Activated T-helper 17 cell treated with anti-CD3 and anti-CD28 coated beads, Interleukin-2, amount 50 U/mL, for 72 hours (primary cell): ENCODE results near the gene CSRP3. TPM values are rescaled to one million over a fixed set of nuclear protein-coding genes. Genes with fewer than 3 reads are reported as not detected.

ENCODE experiments used
- ATAC-seq: fragments of 150-1000 bp; cut with Tn5 transposase; replicated peaks from 2 replicates; pipeline ENCODE4 v1.10.0; 2021; ENCODE audit warnings: mild to moderate bottlenecking, moderate library complexity
- H3K27ac Mint-ChIP-seq: one replicate; pipeline ENCODE4 v1.8.0; 2022; ENCODE audit warnings: mixed read lengths
- H3K27me3 Mint-ChIP-seq: one replicate; pipeline ENCODE4 v1.8.0; 2022; ENCODE audit warnings: mixed read lengths
- H3K36me3 Mint-ChIP-seq: one replicate; pipeline ENCODE4 v1.8.0; 2022; ENCODE audit warnings: low read depth, mild to moderate bottlenecking, mixed read lengths
- H3K4me1 Mint-ChIP-seq: one replicate; pipeline ENCODE4 v1.8.0; 2022; ENCODE audit warnings: mixed read lengths
- H3K4me3 Mint-ChIP-seq: one replicate; pipeline ENCODE4 v1.8.0; 2022; ENCODE audit warnings: mild to moderate bottlenecking, mixed read lengths
- H3K9me3 Mint-ChIP-seq: one replicate; pipeline ENCODE4 v1.8.0; 2022; ENCODE audit warnings: mixed read lengths
- total RNA-seq, 2 donors: library from RNA; stranded (reverse); gene quantifications; one replicate each; pipeline ENCODE4 v1.2.3, GENCODE V29; 2022

CSRP3 gene
- total RNA-seq, 2 donors from 2014 or later = not detected

- no peaks in the 10 kb centered on the region for H3K9me3 Mint-ChIP-seq
- H3K4me1 Mint-ChIP-seq = no peaks in the 10 kb centered on the region
- H3K4me3 Mint-ChIP-seq = no peak overlapping the region
- no peaks in the 10 kb centered on the region for H3K27me3 Mint-ChIP-seq
- no peaks in the 10 kb centered on the region for H3K36me3 Mint-ChIP-seq
- H3K27ac Mint-ChIP-seq = no peak overlapping the region
- ATAC-seq = no peak
These were observed 16.2 kb downstream of the CSRP3 start for GRCh38 chr11:19185516-19186052.

- H3K27ac Mint-ChIP-seq = no peak overlapping the region
- no peaks in the 10 kb centered on the region for H3K27me3 Mint-ChIP-seq
- H3K9me3 Mint-ChIP-seq = no peaks in the 10 kb centered on the region
- ATAC-seq = no peak
- H3K4me1 Mint-ChIP-seq = no peaks in the 10 kb centered on the region
- H3K4me3 Mint-ChIP-seq = no peak overlapping the region
- no peaks in the 10 kb centered on the region for H3K36me3 Mint-ChIP-seq
These were observed 16.7 kb downstream of the CSRP3 start for GRCh38 chr11:19185036-19185435.

GRCh38 chr11:19183646-19184045 is 18.1 kb downstream of the CSRP3 start:
- H3K4me3 Mint-ChIP-seq = no peak overlapping the region
- H3K4me1 Mint-ChIP-seq = no peaks in the 10 kb centered on the region
- H3K9me3 Mint-ChIP-seq = no peaks in the 10 kb centered on the region
- no peaks in the 10 kb centered on the region for H3K36me3 Mint-ChIP-seq
- ATAC-seq = no peak
- H3K27me3 Mint-ChIP-seq = no peaks in the 10 kb centered on the region
- no peak overlapping the region for H3K27ac Mint-ChIP-seq

- Mint-ChIP-seq H3K36me3 (peaks cover 2% of the 10 kb centered on the region), H3K27ac (no peak overlapping the region), H3K27me3 (no peaks in the 10 kb centered on the region), H3K4me3 (no peak overlapping the region), H3K9me3 (no peaks in the 10 kb centered on the region), H3K4me1 (no peaks in the 10 kb centered on the region)
- ATAC-seq = no peak
These were observed 20.1 kb downstream of the CSRP3 start for GRCh38 chr11:19181531-19182261.

GRCh38 chr11:19176629-19177186 is 25.1 kb downstream of the CSRP3 start:
- ATAC-seq = no peak
- Mint-ChIP-seq H3K4me3 (no peak overlapping the region), H3K27me3 (no peaks in the 10 kb centered on the region)

GRCh38 chr11:19173964-19174638 is 27.7 kb downstream of the CSRP3 start:
- H3K4me1 Mint-ChIP-seq = no peaks in the 10 kb centered on the region
- peaks cover 75% of the 10 kb centered on the region for H3K36me3 Mint-ChIP-seq
- H3K9me3 Mint-ChIP-seq = no peaks in the 10 kb centered on the region
- no peak overlapping the region for H3K27ac Mint-ChIP-seq
- no peak overlapping the region for H3K4me3 Mint-ChIP-seq
- no peak for ATAC-seq
- H3K27me3 Mint-ChIP-seq = no peaks in the 10 kb centered on the region

More at GRCh38 chr11:19176629-19177186, 25.1 kb downstream of the CSRP3 start:
- Mint-ChIP-seq H3K4me1 (no peaks in the 10 kb centered on the region), H3K27ac (no peak overlapping the region), H3K36me3 (peaks cover 49% of the 10 kb centered on the region), H3K9me3 (no peaks in the 10 kb centered on the region)

GRCh38 chr11:19173004-19173689 is 28.6 kb downstream of the CSRP3 start:
- H3K27ac Mint-ChIP-seq = no peak overlapping the region
- H3K27me3 Mint-ChIP-seq = no peaks in the 10 kb centered on the region
- H3K9me3 Mint-ChIP-seq = no peaks in the 10 kb centered on the region
- no peak for ATAC-seq
- H3K4me1 Mint-ChIP-seq = no peaks in the 10 kb centered on the region
- H3K4me3 Mint-ChIP-seq = no peak overlapping the region
- H3K36me3 Mint-ChIP-seq = peaks cover 85% of the 10 kb centered on the region

GRCh38 chr11:19168090-19168489 is 33.7 kb downstream of the CSRP3 start:
- H3K36me3 Mint-ChIP-seq = peaks cover 98% of the 10 kb centered on the region
- H3K9me3 Mint-ChIP-seq = no peaks in the 10 kb centered on the region

GRCh38 chr11:19164881-19165280 is 36.9 kb downstream of the CSRP3 start:
- H3K9me3 Mint-ChIP-seq = no peaks in the 10 kb centered on the region

More at GRCh38 chr11:19168090-19168489, 33.7 kb downstream of the CSRP3 start:
- Mint-ChIP-seq H3K4me3 (no peak overlapping the region), H3K4me1 (no peaks in the 10 kb centered on the region), H3K27ac (no peak overlapping the region), H3K27me3 (no peaks in the 10 kb centered on the region)
- ATAC-seq = no peak

GRCh38 chr11:19164230-19164855 is 37.4 kb downstream of the CSRP3 start:
- no peaks in the 10 kb centered on the region for H3K27me3 Mint-ChIP-seq
- no peaks in the 10 kb centered on the region for H3K4me1 Mint-ChIP-seq
- H3K4me3 Mint-ChIP-seq = no peak overlapping the region
- H3K36me3 Mint-ChIP-seq = peaks cover 99% of the 10 kb centered on the region
- no peak for ATAC-seq
- no peak overlapping the region for H3K27ac Mint-ChIP-seq
- H3K9me3 Mint-ChIP-seq = no peaks in the 10 kb centered on the region

More at GRCh38 chr11:19164881-19165280, 36.9 kb downstream of the CSRP3 start:
- H3K4me1 Mint-ChIP-seq = no peaks in the 10 kb centered on the region
- ATAC-seq = no peak
- no peak overlapping the region for H3K27ac Mint-ChIP-seq
- H3K36me3 Mint-ChIP-seq = peaks cover 99% of the 10 kb centered on the region
- H3K4me3 Mint-ChIP-seq = no peak overlapping the region
- H3K27me3 Mint-ChIP-seq = no peaks in the 10 kb centered on the region

- no peak for ATAC-seq
- no peak overlapping the region for H3K27ac Mint-ChIP-seq
- H3K27me3 Mint-ChIP-seq = no peaks in the 10 kb centered on the region
- H3K9me3 Mint-ChIP-seq = no peaks in the 10 kb centered on the region
- H3K4me1 Mint-ChIP-seq = no peaks in the 10 kb centered on the region
- H3K36me3 Mint-ChIP-seq = peaks cover 99% of the 10 kb centered on the region
- H3K4me3 Mint-ChIP-seq = no peak overlapping the region
These were observed 38.2 kb downstream of the CSRP3 start for GRCh38 chr11:19163617-19164016.

GRCh38 chr11:19162951-19163505 is 38.8 kb downstream of the CSRP3 start:
- no peak for ATAC-seq
- H3K27me3 Mint-ChIP-seq = no peaks in the 10 kb centered on the region
- H3K27ac Mint-ChIP-seq = no peak overlapping the region
- H3K4me1 Mint-ChIP-seq = no peaks in the 10 kb centered on the region
- no peak overlapping the region for H3K4me3 Mint-ChIP-seq
- peaks cover 97% of the 10 kb centered on the region for H3K36me3 Mint-ChIP-seq
- H3K9me3 Mint-ChIP-seq = no peaks in the 10 kb centered on the region

GRCh38 chr11:19161651-19162050 is 40.1 kb downstream of the CSRP3 start:
- H3K27ac Mint-ChIP-seq = no peak overlapping the region
- peaks cover 97% of the 10 kb centered on the region for H3K36me3 Mint-ChIP-seq

GRCh38 chr11:19160847-19161246 is 40.9 kb downstream of the CSRP3 start:
- H3K36me3 Mint-ChIP-seq = peaks cover 97% of the 10 kb centered on the region
- H3K9me3 Mint-ChIP-seq = no peaks in the 10 kb centered on the region

More at GRCh38 chr11:19161651-19162050, 40.1 kb downstream of the CSRP3 start:
- no peaks in the 10 kb centered on the region for H3K27me3 Mint-ChIP-seq
- no peak for ATAC-seq
- no peaks in the 10 kb centered on the region for H3K9me3 Mint-ChIP-seq
- no peaks in the 10 kb centered on the region for H3K4me1 Mint-ChIP-seq
- no peak overlapping the region for H3K4me3 Mint-ChIP-seq

More at GRCh38 chr11:19160847-19161246, 40.9 kb downstream of the CSRP3 start:
- Mint-ChIP-seq H3K4me1 (no peaks in the 10 kb centered on the region), H3K27me3 (no peaks in the 10 kb centered on the region), H3K4me3 (no peak overlapping the region), H3K27ac (no peak overlapping the region)
- no peak for ATAC-seq
